Stimulated activated CD4-positive, alpha-beta T cell treated with anti-CD3 and anti-CD28 coated beads, TNF-alpha, amount 100 ng/mL, for 48 hours (primary cell): Measurements from ENCODE around the gene PPARA.

Experiments
- DNase-seq, 3 donors: peaks; one replicate each; pipeline ENCODE4 v3.0.0-alpha.2; 2020; ENCODE audit warnings: low read depth in 3 of 3

The PPARA gene

GRCh38 chr22:46290843-46291785 lies 140.8 kb downstream of the PPARA start:
- no peak for DNase-seq

GRCh38 chr22:46292173-46292572 lies 141.8 kb downstream of the PPARA start:
- DNase-seq = no peak

GRCh38 chr22:46292732-46293131 lies 142.4 kb downstream of the PPARA start:
- DNase-seq = no peak
